ENCODE data around the gene PCDH17. TPM values are rescaled to one million over a fixed set of nuclear protein-coding genes. Genes with fewer than 3 reads are reported as not detected.

Gene PCDH17
- total RNA-seq, 1 donor from 2014 or later: 9.4 TPM

DNA sequence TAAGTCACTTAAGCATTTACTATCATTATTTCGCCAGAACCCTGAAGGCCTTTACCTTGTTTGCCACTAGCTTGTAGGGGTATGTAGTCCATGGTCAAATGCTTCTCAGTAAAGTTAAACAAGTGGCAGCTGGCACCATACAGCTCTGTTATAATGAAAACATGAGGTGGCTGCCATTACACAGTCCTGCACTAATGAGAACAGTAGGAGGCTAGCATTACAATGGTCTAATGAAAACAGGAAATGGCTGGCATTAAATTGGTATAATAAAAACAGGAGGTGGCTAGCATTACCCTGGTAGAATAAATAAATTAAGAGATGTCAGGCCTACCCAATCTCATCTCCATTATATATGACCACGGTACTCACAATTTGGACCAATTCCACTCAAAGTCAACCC lies 107.5 kb downstream of the PCDH17 start:
- no peak for DNase-seq (ENCODE audit: low spot score)

DNA sequence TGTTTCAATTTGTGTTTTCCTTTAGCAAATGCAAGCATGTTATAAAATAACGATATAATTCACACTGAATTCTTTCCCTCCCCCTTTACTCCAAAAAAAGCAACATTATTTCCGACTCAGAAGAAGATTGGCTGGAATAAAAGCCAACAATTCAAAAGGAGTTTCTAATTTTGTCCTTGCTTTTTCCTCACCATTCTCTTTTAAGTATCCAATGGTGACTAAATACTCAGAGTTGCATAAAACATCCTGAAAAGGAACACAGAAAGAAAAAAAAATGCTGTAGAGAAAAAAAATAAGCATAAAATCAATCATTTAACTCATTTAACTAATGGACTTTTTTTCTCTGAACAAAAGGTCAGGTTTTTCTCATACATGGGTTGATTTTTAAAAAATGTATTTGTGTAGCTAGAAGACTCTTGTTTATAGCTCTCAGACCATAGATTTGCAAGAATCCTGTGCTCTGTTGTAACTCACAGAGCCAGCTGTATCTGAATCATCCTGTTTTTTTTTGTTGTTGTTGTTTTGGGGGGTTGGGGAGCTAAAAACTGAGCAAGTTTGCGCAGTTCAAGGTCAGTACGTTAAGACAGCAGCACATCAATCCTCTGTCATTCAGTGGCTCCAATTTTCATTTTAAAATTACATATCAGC lies 108.1 kb downstream of the PCDH17 start:
- no peak for DNase-seq (ENCODE audit: low spot score)

DNA sequence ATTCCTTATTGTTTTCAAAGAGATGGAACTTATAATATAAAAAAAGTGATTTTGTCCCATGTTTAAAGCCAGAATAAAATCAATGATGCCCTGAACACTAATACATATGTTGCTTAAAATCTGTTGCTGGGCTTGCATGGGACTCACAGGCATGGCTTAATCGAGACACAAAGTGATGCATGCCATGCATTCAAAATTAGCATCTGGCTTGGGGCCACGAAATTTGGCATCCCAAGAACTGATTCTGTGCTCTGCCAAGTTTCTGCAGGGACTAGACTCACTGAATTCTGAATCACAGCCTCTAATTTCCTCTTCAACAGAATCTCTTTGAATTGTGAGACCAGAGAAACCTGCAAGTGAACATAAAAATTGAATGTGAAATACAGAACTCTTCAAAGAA lies 109.2 kb downstream of the PCDH17 start:
- DNase-seq (ENCODE audit: low spot score): no peak

DNA sequence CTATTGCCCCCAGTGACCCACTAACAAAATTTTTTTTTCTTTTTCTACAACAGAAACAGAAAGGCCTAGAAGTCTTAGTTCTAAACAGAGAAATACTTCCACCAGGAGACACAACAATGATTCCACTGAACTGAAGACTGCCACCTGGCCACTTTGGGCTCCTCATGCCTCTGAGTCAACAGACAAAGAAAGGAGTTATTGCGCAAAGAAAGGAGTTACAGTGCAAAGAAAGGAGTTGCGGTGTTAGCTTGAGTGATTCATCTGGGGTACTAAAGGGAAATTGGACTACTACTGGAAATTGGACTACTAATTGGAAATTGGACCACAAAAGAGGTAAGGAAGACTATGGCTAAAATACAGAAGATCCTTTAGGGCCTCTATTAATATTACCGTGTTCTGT lies 116.6 kb downstream of the PCDH17 start:
- no peak for DNase-seq (ENCODE audit: low spot score)

DNA sequence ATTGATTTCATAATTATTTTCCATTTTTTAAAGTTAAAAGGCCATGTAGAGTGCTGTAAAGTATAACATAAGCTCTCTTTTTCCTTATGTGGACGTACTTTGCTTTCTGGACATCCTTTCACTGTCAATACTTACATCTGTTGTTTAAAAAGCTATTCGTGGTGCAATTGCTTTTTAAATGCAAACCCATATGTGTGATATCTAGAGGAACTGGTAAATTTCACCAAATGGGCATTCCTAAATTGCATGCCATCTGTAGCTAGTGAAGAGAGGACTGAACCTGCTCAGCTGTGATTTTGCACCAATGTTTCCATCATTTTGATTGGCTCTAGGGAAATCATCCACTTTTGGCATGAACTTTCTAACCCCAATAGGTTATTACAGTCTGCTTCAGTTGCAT lies 129.4 kb downstream of the PCDH17 start:
- no peak for DNase-seq (ENCODE audit: low spot score)

DNA sequence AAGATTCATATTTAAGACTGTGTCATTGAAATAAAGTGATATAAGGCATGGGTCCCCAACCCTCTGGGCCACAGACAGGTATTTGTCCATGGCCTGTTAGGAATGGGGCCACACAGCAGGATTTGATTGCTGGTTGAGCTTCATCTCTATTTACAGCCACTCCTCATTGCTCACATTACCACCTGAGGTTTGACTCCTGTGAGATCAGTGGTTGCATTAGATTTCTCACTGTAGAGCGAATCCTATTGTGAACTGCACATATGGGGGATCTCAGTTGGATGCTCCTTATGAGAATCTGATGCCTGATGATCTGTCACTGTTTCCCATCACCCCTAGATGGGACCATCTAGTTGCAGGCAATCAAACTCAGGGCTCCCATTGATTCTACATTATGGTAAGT lies 132.1 kb downstream of the PCDH17 start:
- DNase-seq (ENCODE audit: low spot score): no peak
